ENCODE results near the gene MTTP. TPM values are rescaled to one million over a fixed set of nuclear protein-coding genes. Genes with fewer than 3 reads are reported as not detected.

The MTTP gene
- total RNA-seq, 1 experiment from 2014 or later, result 0.20 TPM

GRCh38 chr4:99606716-99607115, 32.1 kb downstream of the MTTP start:
- ChIA-PET CTCF (no interaction called here), RAD21 (ENCODE audit: low non-redundant PET in 1 of 2, low total read pairs in 2 of 2, uncharacterized antibody in 2 of 2, unreplicated experiment in 2 of 2) (no interaction called here), POLR2A (no interaction called here)
- H3K9me3 ChIP-seq (ENCODE audit: control insufficient read depth in 1 of 2, insufficient read depth in 1 of 2, low read depth in 1 of 2, low read length in 2 of 2), result no peaks in the 10 kb centered on the region
- no peak for TF ChIP-seq CTCF (IDR thresholded peaks at IDR 0.05 in 2 of 3, conservative IDR thresholded peaks at IDR 0.05 in 1 of 3; ENCODE audit: borderline replicate concordance in 1 of 3, insufficient read depth in 1 of 3, low read depth in 2 of 3, low read length in 2 of 3)
- no peak for TF ChIP-seq POLR2A (IDR thresholded peaks at IDR 0.05; ENCODE audit: borderline replicate concordance, extremely low read depth, insufficient read depth, insufficient read length)
- TF ChIP-seq FOSL1 (IDR thresholded peaks at IDR 0.05; ENCODE audit: low read depth), result no peak
- no peak for TF ChIP-seq ATF3 (IDR thresholded peaks at IDR 0.05)
- TF ChIP-seq RAD21 (IDR thresholded peaks at IDR 0.05; ENCODE audit: low read depth), result no peak
- TF ChIP-seq SRF (IDR thresholded peaks at IDR 0.05; ENCODE audit: low read depth), result no peak
- no peak for TF ChIP-seq EZH2phosphoT487 (IDR thresholded peaks at IDR 0.05; ENCODE audit: borderline replicate concordance)
- no peak for TF ChIP-seq TCF7L2 (IDR thresholded peaks at IDR 0.05; ENCODE audit: borderline replicate concordance, extremely low read depth, insufficient read depth, insufficient read length)
- no peak for TF ChIP-seq CEBPB (IDR thresholded peaks at IDR 0.05; ENCODE audit: low read depth)
- TF ChIP-seq MAX (IDR thresholded peaks at IDR 0.05), result no peak
- no peak for TF ChIP-seq YY1 (IDR thresholded peaks at IDR 0.05; ENCODE audit: extremely low read depth, insufficient replicate concordance, low read depth, low read length)
- TF ChIP-seq JUND (IDR thresholded peaks at IDR 0.05), result no peak
- TF ChIP-seq SP1 (IDR thresholded peaks at IDR 0.05; ENCODE audit: low read depth), result no peak
- TF ChIP-seq SIN3A (IDR thresholded peaks at IDR 0.05; ENCODE audit: low read depth), result no peak
- no peaks in the 10 kb centered on the region for H3K4me1 ChIP-seq (ENCODE audit: control insufficient read depth in 1 of 2, insufficient read depth in 2 of 2, low read length in 2 of 2)
- H3K9ac ChIP-seq (ENCODE audit: low read length), result no peak overlapping the region
- DNase-seq (ENCODE audit: low read depth, low spot score) (no peak), ATAC-seq (no peak)
- no peaks in the 10 kb centered on the region for H3K9me2 ChIP-seq (ENCODE audit: insufficient read depth)
- no peak overlapping the region for H3K27ac ChIP-seq (ENCODE audit: low read depth, low read length)
- no peaks in the 10 kb centered on the region for H3K79me2 ChIP-seq (ENCODE audit: insufficient read depth, low read length)
- H4K20me1 ChIP-seq (ENCODE audit: insufficient read depth), result no peaks in the 10 kb centered on the region
- intact Hi-C loops (cut with micrococcal nuclease), result no loop called here
- no peak overlapping the region for H2AFZ ChIP-seq (ENCODE audit: low read depth, low read length, poor library complexity, severe bottlenecking)
- H3K27me3 ChIP-seq (ENCODE audit: insufficient read depth, low read length), result no peaks in the 10 kb centered on the region
- no peak overlapping the region for H3K4me2 ChIP-seq (ENCODE audit: low read length)
- H3K4me3 ChIP-seq (replicated peaks in 1 of 2; ENCODE audit: low read depth in 1 of 2, low read length in 2 of 2), result no peak overlapping the region
- no TSS peak for BruUV-seq (replicated peaks)
- no peaks in the 10 kb centered on the region for H3K36me3 ChIP-seq (ENCODE audit: control insufficient read depth in 1 of 2, insufficient read depth in 2 of 2, low read length in 2 of 2)

All from HCT116 (cell line).